Right ventricle myocardium superior (tissue), 1 donor: ENCODE results near the gene VRK1. TPM values are rescaled to one million over a fixed set of nuclear protein-coding genes. Genes with fewer than 3 reads are reported as not detected.

Source experiments
- ATAC-seq: fragments of 200-7000 bp; cut with Tn5 transposase; one replicate; pipeline ENCODE4 v1.9.1; 2020; ENCODE audit warnings: mild to moderate bottlenecking; ENCODE audit not compliant: poor library complexity
- DNase-seq: peaks from one replicate; pipeline ENCODE4 v3.0.0-alpha.2; 2020
- intact Hi-C: fragments of 100-400 bp; cut with DNase I; formaldehyde crosslinking; loops from one replicate; pipeline ENCODE4 v1.11.2; 2022
- total RNA-seq: library from RNA; stranded (reverse); fragmentation: NEBNext Ultra II Directional; extraction: Animal tissue kit (Norgen Biotek cat#: 25700); gene quantifications from one replicate; pipeline ENCODE4 v1.2.1, GENCODE V29; 2021
- donor health status: DM: no; HTN: yes; CAD: no; lungs with severe emphysema.

VRK1 gene
- total RNA-seq, 1 donor from 2014 or later: 4.7 TPM

GRCh38 chr14:96783043-96783914, 13.9 kb upstream of the VRK1 start:
- intact Hi-C loops: no loop called here
- no peak for ATAC-seq
- DNase-seq: no peak

DNA sequence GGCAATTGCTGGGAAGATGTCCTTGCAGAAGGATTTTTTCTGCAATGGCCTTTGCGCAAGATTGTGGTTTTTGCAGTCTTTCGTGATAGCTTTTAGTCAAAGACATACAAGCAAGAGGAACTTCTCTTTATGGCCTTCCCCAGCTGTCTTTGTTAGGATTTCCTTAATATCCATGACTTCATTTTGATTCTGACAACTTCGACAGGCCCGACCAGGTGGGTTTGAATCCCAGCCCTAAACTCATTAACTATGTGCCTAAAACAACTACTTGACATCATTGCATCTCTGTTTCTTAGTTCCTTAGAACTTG, 13.3 kb upstream of the VRK1 start:
- ATAC-seq: no peak
- intact Hi-C loops: no loop called here
- DNase-seq: no peak

DNA sequence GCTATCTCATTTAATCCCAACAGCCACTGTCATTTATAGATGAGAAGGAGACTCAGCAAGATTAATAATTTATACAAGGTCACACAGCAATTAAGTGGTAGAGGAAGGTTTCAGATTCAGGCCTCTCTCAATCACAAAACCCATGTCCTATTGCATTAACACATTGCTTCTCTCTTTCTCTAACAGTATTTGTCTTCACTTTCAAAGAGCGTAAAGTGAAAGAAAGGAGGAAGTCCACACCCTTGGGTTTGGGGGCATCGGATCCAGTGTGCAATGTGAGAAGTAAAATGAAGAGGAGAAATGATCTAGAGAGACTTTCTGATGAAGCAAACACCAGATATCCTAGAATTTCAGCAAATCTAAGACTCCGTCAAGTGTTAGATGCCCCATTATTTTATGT, 7.0 kb upstream of the VRK1 start:
- no peak for DNase-seq
- intact Hi-C loops: no loop called here
- ATAC-seq: no peak

DNA sequence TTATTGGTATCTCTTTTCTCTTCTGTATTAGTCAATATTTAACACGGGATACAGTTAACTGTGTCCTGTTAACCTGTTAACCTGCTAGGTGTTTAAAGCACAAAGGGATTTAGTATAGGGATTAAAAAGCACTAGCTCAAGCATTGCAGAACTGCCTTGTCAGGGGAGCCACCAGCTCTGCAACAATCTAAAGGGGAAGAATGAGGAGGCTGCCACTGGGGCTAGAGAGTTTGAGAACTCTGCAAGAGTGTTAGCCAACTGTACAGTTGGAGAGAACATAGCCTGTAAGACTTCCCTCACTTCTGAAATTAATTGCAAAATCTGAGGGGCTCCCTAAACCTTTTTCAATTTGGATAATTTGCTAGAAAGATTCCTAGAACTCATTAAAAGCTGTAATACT, 6.5 kb upstream of the VRK1 start:
- intact Hi-C loops: no loop called here
- DNase-seq (no peak), ATAC-seq (no peak)

GRCh38 chr14:96792003-96792402, 5.2 kb upstream of the VRK1 start:
- intact Hi-C loops: no loop called here
- DNase-seq (no peak), ATAC-seq (no peak)

DNA sequence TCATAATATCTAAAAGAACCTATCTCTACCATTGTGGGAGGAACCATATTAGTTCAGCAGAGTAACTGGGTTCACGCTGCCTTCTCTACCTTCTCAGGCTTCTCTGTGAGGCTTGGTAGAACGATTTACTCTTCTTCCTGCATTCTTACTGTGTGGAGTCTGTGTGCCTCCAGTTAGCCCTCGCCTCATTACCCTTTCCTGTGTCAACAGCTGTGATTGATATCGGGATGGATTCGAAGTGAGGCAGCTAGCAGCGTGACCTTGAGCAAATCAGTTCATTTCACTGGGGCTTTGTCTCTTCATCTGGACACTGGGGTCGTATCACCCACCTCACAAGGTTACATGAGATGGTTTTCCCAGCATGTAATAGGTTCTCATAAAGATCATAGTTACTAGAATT, 4.6 kb upstream of the VRK1 start:
- intact Hi-C loops: no loop called here
- DNase-seq: no peak
- ATAC-seq: no peak

DNA sequence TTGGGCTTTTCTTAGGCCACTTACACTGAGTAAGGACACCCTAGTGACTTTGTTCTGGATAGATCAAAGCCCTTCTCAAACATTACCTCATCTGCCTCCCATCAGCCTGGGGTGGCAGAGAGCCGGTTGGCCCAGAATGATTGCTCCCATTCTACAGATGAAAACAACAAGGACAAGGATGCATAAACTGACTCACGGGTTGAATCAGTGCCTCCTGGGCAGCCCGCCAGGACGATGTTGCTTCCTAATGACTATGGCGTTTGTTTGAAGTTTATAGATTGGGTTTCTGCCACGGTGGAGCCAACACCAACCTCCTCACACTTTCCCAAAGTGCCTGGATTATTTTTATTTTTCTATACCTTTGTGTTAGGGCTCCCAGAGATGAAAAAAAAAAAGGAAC, 3.6 kb upstream of the VRK1 start:
- ATAC-seq (no peak), DNase-seq (no peak)
- intact Hi-C loops: no loop called here

DNA sequence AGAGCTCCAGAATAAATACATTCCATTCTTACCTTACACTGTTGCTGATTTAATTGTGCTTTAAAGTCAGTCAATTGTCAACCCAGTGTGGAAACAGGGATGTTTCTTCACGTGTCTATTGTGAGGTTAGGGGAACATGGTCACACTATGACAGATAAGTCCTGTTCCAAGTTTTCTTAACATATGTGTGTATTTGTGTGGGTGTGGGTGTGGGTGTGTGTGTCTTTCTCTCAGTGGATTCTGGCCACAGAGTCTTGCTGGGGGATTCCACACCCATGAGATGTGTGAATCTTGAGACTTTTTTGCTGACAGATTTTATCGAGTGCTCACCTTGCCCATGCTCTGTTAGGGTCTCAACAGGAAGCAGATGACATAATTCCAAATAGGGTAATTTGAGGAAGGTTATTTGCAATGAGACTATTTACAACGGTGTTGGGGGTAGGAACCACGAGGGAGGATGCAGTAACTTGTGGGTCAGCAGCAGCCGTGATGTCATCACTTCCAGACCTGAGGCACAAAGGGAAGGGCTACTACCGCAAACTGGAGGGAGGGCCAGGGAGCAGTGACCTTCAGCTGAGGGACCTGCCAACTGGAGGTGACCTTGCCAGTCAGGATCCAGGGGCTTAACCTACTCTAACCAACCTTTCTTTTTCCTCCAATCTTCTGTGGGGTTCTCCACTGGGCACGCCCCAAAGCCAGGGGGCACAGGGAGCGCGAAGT, 1.9 kb upstream of the VRK1 start:
- ATAC-seq: no peak
- intact Hi-C loops: no loop called here

DNA sequence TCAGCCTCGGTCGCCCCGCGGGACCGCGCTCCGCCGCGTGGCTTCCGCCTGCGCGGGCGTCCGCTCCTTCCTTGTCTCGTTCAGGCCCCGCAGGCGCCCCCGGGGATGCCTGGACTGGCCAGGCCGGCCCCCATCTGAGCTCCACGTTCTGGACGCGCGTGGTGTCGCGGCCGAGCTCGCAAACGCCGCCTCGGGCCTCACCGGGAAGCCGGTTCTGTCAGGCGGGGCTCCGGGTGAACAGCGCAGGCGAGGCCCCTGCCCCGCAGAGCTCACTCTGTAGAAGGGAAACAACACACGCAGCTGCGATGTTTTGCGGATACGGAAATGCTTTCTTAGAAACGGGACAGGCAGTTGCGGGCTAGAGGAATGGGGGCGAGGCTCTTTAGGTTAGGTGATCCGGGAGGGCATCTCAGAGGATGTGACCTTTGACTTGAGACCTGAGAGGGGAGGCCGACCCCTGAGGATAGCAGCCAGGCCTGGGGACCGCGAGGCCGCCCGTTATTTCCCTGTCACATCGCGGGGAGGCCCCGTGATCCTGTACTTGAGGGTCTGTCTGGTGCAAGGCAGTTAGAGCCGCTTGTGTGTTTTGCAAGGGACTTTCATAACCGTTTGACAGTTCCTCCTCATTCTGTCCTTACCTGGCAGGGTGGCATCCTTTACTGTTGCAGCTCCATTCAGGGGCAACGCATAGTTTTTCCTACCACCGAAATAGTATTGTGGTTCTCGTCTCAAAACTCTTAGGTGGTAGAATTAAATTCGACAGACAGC, 584 bp downstream of the VRK1 start:
- intact Hi-C loops: no loop called here
- no peak for DNase-seq
- no peak for ATAC-seq

More for the DNA sequence above, 1.9 kb upstream of the VRK1 start:
- DNase-seq: no peak

GRCh38 chr14:96798956-96799355, 1.8 kb downstream of the VRK1 start:
- DNase-seq: no peak
- intact Hi-C loops: no loop called here
- ATAC-seq: no peak

- DNase-seq (no peak), ATAC-seq (no peak)
- intact Hi-C loops: no loop called here
Measured at GRCh38 chr14:96799489-96800054, 2.4 kb downstream of the VRK1 start.

DNA sequence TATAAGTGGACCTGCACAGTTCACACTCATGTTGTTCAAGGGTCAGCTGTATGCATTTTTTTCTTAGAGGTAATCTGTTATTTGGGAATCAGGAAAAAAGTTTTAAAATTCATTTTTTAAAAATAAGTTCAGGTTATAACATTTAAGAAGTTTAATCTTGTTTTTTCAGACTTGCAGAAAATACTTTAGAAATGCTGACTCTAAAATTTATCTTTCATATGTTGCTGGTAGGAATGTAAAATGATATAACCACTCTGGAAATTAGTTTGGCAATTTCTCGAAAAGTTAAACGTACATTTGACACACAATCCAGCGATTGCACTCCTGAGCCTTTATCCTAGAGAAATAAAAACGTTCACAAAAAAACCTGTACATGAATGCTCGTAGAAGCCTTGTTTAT, 4.7 kb downstream of the VRK1 start:
- intact Hi-C loops: no loop called here
- ATAC-seq (no peak), DNase-seq (no peak)

GRCh38 chr14:96802963-96803362, 5.8 kb downstream of the VRK1 start:
- ATAC-seq (no peak), DNase-seq (no peak)
- intact Hi-C loops: no loop called here

DNA sequence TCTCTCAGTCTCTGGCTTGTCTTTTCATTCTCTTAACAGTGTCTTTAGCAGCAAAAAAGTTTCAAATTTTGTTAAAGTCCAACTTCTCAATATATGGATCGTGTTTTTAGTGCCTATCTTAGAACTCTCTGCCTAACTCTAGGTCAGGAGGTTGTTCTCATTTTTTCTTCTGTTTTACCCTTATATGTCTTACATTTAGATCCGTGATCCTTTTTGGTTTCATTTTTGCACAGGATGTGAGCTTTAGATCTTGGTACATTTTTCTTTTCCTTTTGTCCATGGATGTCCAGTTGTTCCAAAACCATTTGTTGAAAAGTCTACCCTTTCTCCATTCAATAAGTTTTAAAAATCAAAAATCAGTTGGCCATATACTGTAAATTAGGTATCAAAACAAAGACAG, 6.8 kb downstream of the VRK1 start:
- intact Hi-C loops: no loop called here
- ATAC-seq: no peak
- no peak for DNase-seq

DNA sequence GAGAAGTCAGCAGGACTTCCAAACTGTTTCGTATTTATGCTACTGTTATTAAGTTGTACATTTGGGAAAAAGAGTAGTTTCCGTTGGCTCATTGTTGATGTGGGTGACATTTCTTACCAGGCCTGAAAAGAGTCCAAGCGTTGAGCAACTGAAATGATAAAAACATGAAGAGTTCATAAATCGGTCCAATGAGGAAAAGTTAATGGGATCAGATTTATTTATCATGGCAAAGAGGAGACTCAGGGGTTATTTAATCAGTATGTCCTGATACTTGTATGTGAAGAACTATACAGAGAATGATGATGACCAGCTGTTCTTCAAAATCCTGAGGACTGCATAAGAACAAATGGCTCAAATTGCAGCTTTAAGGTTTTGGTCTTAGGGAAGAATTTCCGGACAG, 7.7 kb downstream of the VRK1 start:
- intact Hi-C loops: no loop called here
- no peak for DNase-seq
- ATAC-seq: no peak

DNA sequence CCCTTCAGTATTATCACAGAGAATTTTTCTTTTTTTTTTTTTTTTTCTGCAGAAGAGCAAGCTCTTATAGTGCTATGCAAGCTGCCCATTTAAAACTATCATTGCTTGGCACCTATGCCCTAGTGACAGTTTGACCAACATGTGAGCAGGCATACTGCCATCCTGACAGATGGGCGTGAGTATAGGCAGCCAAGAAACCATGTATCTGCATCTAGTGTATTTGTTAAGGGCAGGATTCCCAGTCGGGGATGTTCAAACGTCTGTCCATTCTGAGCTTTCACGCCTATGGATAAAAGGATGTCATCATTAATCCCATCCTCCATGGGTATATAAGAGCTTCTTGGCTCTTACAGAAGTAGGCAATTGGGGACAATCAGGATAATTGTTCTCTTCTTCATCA, 8.8 kb downstream of the VRK1 start:
- intact Hi-C loops: no loop called here
- ATAC-seq: peak; percentile 84
- DNase-seq: no peak

DNA sequence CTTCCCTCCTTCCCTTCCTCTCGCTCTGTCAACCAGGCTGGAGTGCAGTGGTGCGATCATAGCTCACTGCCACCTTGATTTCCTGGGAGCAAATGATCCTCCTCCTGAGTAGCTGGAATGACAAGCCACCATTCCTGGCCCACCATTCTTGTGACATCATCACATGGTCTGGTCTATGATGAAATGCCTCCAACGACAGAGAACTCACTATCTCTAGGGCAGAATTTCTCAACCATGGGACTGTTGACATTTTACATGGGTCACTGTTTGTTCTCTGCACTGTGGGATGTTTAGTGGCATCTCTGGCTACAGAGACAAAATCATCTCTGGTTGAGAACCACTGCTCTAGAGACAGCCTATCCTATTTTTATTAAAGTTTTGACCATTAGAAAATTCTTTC, 9.7 kb downstream of the VRK1 start:
- peak; percentile 15 for ATAC-seq
- intact Hi-C loops: no loop called here
- DNase-seq: no peak

GRCh38 chr14:96808619-96809406, 11.6 kb downstream of the VRK1 start:
- ATAC-seq: no peak

DNA sequence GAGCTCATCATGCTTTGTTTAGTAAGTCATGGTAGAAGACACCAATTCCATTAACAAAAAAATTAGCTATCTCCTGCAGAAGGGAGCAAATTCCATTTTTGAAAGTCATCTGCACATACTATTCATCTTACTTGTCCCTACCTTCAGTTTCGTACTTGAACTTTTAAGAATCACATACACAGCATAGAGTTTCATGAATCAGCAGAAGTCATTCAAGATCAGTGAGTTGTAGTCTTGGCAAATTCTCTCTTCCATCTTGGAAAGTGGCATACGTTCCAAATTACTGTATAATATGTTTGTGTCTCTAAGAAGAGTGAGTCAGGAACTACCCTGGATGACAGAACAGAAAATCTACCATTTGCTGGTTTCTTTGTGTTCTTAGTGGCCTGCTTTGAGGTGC, 14.1 kb downstream of the VRK1 start:
- intact Hi-C loops: no loop called here
- no peak for DNase-seq
- ATAC-seq: no peak

More at GRCh38 chr14:96808619-96809406, 11.6 kb downstream of the VRK1 start:
- no peak for DNase-seq
- intact Hi-C loops: no loop called here
